ENCODE data around the gene SDF4. TPM values are rescaled to one million over a fixed set of nuclear protein-coding genes. Genes with fewer than 3 reads are reported as not detected.

SDF4 gene
- total RNA-seq, 4 donors from 2014 or later: 81.7 to 121 (median 104) TPM

- H3K4me3 ChIP-seq (ENCODE audit: low read depth, poor library complexity, severe bottlenecking): no peak overlapping the region
- DNase-seq (ENCODE audit: low spot score in 2 of 2): no peak
- intact Hi-C loops (cut with DNase I; ENCODE audit: low total_unique reads): no loop called here
- WGBS, 2 donors: 52 to 60% methylated on average over 7 of the region's 7 CpGs
- TF ChIP-seq POLR2A (IDR thresholded peaks at IDR 0.05) (no peak), CTCF (IDR thresholded peaks at IDR 0.05) (no peak)
Observed at GRCh38 chr1:1270813-1271212, 39.0 kb upstream of the SDF4 start.

GRCh38 chr1:1268284-1268682, 36.5 kb upstream of the SDF4 start:
- DNase-seq (ENCODE audit: low spot score in 2 of 2): no peak
- no peak overlapping the region for H3K4me3 ChIP-seq (ENCODE audit: low read depth, poor library complexity, severe bottlenecking)
- intact Hi-C loops (cut with DNase I; ENCODE audit: low total_unique reads): no loop called here
- WGBS, 2 donors: 95 to 96% methylated on average over 12 to 13 of the region's 13 CpGs
- no peak for TF ChIP-seq POLR2A (IDR thresholded peaks at IDR 0.05)
- no peak for TF ChIP-seq CTCF (IDR thresholded peaks at IDR 0.05)

- DNase-seq (ENCODE audit: low spot score in 2 of 2): no peak
- no peak overlapping the region for H3K4me3 ChIP-seq (ENCODE audit: low read depth, poor library complexity, severe bottlenecking)
- intact Hi-C loops (cut with DNase I; ENCODE audit: low total_unique reads): no loop called here
- no peak for TF ChIP-seq POLR2A (IDR thresholded peaks at IDR 0.05)
- no peak for TF ChIP-seq CTCF (IDR thresholded peaks at IDR 0.05)
- WGBS, 2 donors: 95 to 96% methylated on average over 38 to 39 of the region's 39 CpGs
Observed at GRCh38 chr1:1267488-1268283, 35.9 kb upstream of the SDF4 start.

GRCh38 chr1:1264868-1265272, 33.1 kb upstream of the SDF4 start:
- no peak overlapping the region for H3K4me3 ChIP-seq (ENCODE audit: low read depth, poor library complexity, severe bottlenecking)
- intact Hi-C loops (cut with DNase I; ENCODE audit: low total_unique reads): no loop called here
- WGBS, 2 donors: 73 to 79% methylated on average over 10 of the region's 10 CpGs
- TF ChIP-seq POLR2A (IDR thresholded peaks at IDR 0.05) (no peak), CTCF (IDR thresholded peaks at IDR 0.05) (no peak)
- no peak for DNase-seq (ENCODE audit: low spot score in 2 of 2)

- TF ChIP-seq CTCF (IDR thresholded peaks at IDR 0.05) (no peak), POLR2A (IDR thresholded peaks at IDR 0.05) (no peak)
- intact Hi-C loops (cut with DNase I; ENCODE audit: low total_unique reads): no loop called here
- H3K4me3 ChIP-seq (ENCODE audit: low read depth, poor library complexity, severe bottlenecking): no peak overlapping the region
- 87 to 88% methylated on average over 9 of the region's 9 CpGs for WGBS, 2 donors
- no peak for DNase-seq (ENCODE audit: low spot score in 2 of 2)
Observed at GRCh38 chr1:1264026-1264425, 32.2 kb upstream of the SDF4 start.

- intact Hi-C loops (cut with DNase I; ENCODE audit: low total_unique reads): no loop called here
- no peak overlapping the region for H3K4me3 ChIP-seq (ENCODE audit: low read depth, poor library complexity, severe bottlenecking)
- 84 to 87% methylated on average over 8 of the region's 8 CpGs for WGBS, 2 donors
- TF ChIP-seq POLR2A (IDR thresholded peaks at IDR 0.05) (no peak), CTCF (IDR thresholded peaks at IDR 0.05) (no peak)
- no peak for DNase-seq (ENCODE audit: low spot score in 2 of 2)
Observed at GRCh38 chr1:1262758-1263157, 31.0 kb upstream of the SDF4 start.

Data from lower leg skin (tissue), 4 donors.